GM23338 (cell line): ENCODE data around the gene CHST15.

Experiments
- CREB1 ChIP-seq: fragments of 250-450 bp; sonication (Bioruptor Pico); IDR thresholded peaks from 2 replicates; pipeline ENCODE4 v1.5.0; 2020; ENCODE audit warnings: low read depth, mild to moderate bottlenecking, moderate library complexity
- EZH2 ChIP-seq: fragments of 200-600 bp; sonication (generic); IDR thresholded peaks from one replicate; pipeline ENCODE4 v1.8.0; 2017; ENCODE audit warnings: antibody characterized with exemption, mild to moderate bottlenecking, low read depth; ENCODE audit not compliant: unreplicated experiment
- EZH2phosphoT487 ChIP-seq: fragments of 200-600 bp; sonication (generic); IDR thresholded peaks from one replicate; pipeline ENCODE4 v1.8.1; 2018; ENCODE audit warnings: antibody characterized with exemption; ENCODE audit not compliant: unreplicated experiment
- JUNB ChIP-seq: IDR thresholded peaks from one replicate; pipeline ENCODE4 v1.6.1; 2016; ENCODE audit warnings: antibody characterized with exemption; ENCODE audit not compliant: unreplicated experiment
- NANOG ChIP-seq: IDR thresholded peaks from 2 replicates; pipeline ENCODE4 v1.6.1; 2016; ENCODE audit warnings: antibody characterized with exemption, borderline replicate concordance
- POLR2AphosphoS5 ChIP-seq: IDR thresholded peaks from 2 replicates; pipeline ENCODE4 v1.6.1; 2016; ENCODE audit warnings: antibody characterized with exemption, low read depth
- STAT1 ChIP-seq: IDR thresholded peaks from one replicate; pipeline ENCODE4 v1.6.1; 2016; ENCODE audit warnings: antibody characterized with exemption; ENCODE audit not compliant: unreplicated experiment
- ZNF114 ChIP-seq: fragments of 250-450 bp; sonication (Bioruptor Pico); IDR thresholded peaks from 2 replicates; pipeline ENCODE4 v1.5.0; 2020; ENCODE audit warnings: mild to moderate bottlenecking, moderate library complexity
- TF ChIP-seq, protein P1 (sequence below), 2 experiments: fragments of 200-600 bp in 1 of 2; sonication (generic) in 1 of 2; conservative IDR thresholded peaks; 2 replicates each; pipeline versions ENCODE4 v1.5.1 to v1.6.1; 2016 to 2017; ENCODE audit warnings: antibody characterized with exemption in 2 of 2, low read depth in 2 of 2, mild to moderate bottlenecking in 2 of 2, moderate library complexity in 1 of 2
- TF ChIP-seq, protein P2 (sequence below): IDR thresholded peaks from one replicate; pipeline ENCODE4 v1.6.1; 2018; ENCODE audit warnings: antibody characterized with exemption; ENCODE audit not compliant: unreplicated experiment
- TF ChIP-seq, protein P3 (sequence below): IDR thresholded peaks from 2 replicates; pipeline ENCODE4 v1.6.1; 2016; ENCODE audit warnings: antibody characterized with exemption

DNA sequence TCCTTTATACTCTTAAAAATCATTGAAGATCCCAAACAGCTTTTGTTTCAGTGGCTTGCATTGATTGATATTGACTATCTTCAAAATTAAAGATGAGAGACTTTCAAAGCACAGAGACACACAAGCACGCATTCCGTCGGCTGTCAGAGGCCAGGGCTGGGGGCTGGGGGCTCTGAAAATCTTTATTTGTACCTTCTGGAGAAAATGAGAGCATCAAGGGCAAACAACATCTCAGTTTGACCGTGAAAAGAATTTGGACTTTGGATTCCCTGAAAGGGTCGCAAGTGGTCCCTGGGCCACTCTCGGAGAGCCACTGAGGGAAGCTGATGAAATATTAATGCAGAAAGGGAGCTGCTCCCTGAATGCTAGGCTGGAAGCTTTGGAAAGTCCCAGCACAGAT, 96.4 kb downstream of the CHST15 start:
- TF ChIP-seq, protein P1, sequence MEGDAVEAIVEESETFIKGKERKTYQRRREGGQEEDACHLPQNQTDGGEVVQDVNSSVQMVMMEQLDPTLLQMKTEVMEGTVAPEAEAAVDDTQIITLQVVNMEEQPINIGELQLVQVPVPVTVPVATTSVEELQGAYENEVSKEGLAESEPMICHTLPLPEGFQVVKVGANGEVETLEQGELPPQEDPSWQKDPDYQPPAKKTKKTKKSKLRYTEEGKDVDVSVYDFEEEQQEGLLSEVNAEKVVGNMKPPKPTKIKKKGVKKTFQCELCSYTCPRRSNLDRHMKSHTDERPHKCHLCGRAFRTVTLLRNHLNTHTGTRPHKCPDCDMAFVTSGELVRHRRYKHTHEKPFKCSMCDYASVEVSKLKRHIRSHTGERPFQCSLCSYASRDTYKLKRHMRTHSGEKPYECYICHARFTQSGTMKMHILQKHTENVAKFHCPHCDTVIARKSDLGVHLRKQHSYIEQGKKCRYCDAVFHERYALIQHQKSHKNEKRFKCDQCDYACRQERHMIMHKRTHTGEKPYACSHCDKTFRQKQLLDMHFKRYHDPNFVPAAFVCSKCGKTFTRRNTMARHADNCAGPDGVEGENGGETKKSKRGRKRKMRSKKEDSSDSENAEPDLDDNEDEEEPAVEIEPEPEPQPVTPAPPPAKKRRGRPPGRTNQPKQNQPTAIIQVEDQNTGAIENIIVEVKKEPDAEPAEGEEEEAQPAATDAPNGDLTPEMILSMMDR (conservative IDR thresholded peaks at IDR 0.05; ENCODE audit: low read depth in 2 of 2) = no peak
- TF ChIP-seq EZH2 = no peak
- no peak for TF ChIP-seq POLR2AphosphoS5
- TF ChIP-seq ZNF114 (CRISPR knock-in tag) = no peak
- TF ChIP-seq, protein P2, sequence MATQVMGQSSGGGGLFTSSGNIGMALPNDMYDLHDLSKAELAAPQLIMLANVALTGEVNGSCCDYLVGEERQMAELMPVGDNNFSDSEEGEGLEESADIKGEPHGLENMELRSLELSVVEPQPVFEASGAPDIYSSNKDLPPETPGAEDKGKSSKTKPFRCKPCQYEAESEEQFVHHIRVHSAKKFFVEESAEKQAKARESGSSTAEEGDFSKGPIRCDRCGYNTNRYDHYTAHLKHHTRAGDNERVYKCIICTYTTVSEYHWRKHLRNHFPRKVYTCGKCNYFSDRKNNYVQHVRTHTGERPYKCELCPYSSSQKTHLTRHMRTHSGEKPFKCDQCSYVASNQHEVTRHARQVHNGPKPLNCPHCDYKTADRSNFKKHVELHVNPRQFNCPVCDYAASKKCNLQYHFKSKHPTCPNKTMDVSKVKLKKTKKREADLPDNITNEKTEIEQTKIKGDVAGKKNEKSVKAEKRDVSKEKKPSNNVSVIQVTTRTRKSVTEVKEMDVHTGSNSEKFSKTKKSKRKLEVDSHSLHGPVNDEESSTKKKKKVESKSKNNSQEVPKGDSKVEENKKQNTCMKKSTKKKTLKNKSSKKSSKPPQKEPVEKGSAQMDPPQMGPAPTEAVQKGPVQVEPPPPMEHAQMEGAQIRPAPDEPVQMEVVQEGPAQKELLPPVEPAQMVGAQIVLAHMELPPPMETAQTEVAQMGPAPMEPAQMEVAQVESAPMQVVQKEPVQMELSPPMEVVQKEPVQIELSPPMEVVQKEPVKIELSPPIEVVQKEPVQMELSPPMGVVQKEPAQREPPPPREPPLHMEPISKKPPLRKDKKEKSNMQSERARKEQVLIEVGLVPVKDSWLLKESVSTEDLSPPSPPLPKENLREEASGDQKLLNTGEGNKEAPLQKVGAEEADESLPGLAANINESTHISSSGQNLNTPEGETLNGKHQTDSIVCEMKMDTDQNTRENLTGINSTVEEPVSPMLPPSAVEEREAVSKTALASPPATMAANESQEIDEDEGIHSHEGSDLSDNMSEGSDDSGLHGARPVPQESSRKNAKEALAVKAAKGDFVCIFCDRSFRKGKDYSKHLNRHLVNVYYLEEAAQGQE = no peak
- no peak for TF ChIP-seq EZH2phosphoT487
- no peak for TF ChIP-seq CREB1 (CRISPR knock-in tag)
- TF ChIP-seq, protein P3, sequence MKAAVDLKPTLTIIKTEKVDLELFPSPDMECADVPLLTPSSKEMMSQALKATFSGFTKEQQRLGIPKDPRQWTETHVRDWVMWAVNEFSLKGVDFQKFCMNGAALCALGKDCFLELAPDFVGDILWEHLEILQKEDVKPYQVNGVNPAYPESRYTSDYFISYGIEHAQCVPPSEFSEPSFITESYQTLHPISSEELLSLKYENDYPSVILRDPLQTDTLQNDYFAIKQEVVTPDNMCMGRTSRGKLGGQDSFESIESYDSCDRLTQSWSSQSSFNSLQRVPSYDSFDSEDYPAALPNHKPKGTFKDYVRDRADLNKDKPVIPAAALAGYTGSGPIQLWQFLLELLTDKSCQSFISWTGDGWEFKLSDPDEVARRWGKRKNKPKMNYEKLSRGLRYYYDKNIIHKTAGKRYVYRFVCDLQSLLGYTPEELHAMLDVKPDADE = no peak
- TF ChIP-seq JUNB = no peak
- TF ChIP-seq NANOG = no peak
- TF ChIP-seq STAT1 = no peak
